ENCODE measurements around the gene SPATS2L. TPM values are rescaled to one million over a fixed set of nuclear protein-coding genes. Genes with fewer than 3 reads are reported as not detected.

Gene SPATS2L
- total and polyA plus RNA-seq, 2 of the 13 experiments (the other 11 are each of a cell fraction or from before 2014, with no cell fraction given) = 154 to 212 TPM

GRCh38 chr2:200353874-200354273 lies 47.4 kb downstream of the SPATS2L start (continued):
- no peak for TF ChIP-seq CEBPZ (IDR thresholded peaks at IDR 0.05; ENCODE audit: low read length)
- no peak for TF ChIP-seq SRSF9 (IDR thresholded peaks at IDR 0.05; ENCODE audit: borderline replicate concordance, insufficient read depth, low read depth, low read length, poor library complexity, severe bottlenecking)
- no peak for TF ChIP-seq ZNF616 (CRISPR knock-in tag; IDR thresholded peaks at IDR 0.05; ENCODE audit: low read depth)
- no peak for TF ChIP-seq ZNF414 (CRISPR knock-in tag; IDR thresholded peaks at IDR 0.05)
- TF ChIP-seq UBTF (CRISPR knock-in tag; IDR thresholded peaks at IDR 0.05) = no peak
